Right atrium auricular region (tissue), 2 donors: Measurements from ENCODE around the gene CAMTA1. TPM values are rescaled to one million over a fixed set of nuclear protein-coding genes. Genes with fewer than 3 reads are reported as not detected.

Experiments
- DNase-seq: peaks from one replicate; pipeline ENCODE4 v3.0.0-alpha.2; 2019; ENCODE audit warnings: low spot score
- H3K27ac ChIP-seq, 2 donors: fragments of 200-600 bp; sonication (generic); 1 replicate in 1 of 2; 2 replicates in 1 of 2; pipeline ENCODE4 v1.5.1; 2016 to 2019
- H3K27me3 ChIP-seq, 2 donors: fragments of 200-600 bp; sonication (generic); one replicate each; pipeline versions ENCODE4 v1.5.1 to v1.6.0; 2017 to 2019
- H3K36me3 ChIP-seq: fragments of 200-600 bp; sonication (generic); one replicate; pipeline ENCODE4 v1.5.1; 2016
- H3K4me1 ChIP-seq, 2 donors: fragments of 200-600 bp; sonication (generic); one replicate each; pipeline versions ENCODE4 v1.5.1 to v1.6.0; 2017 to 2019
- H3K4me3 ChIP-seq, 2 donors: fragments of 200-600 bp; sonication (generic); 1 replicate in 1 of 2; 2 replicates in 1 of 2; pipeline ENCODE4 v1.5.1; 2017 to 2019; ENCODE audit warnings: mild to moderate bottlenecking in 1 of 2, moderate library complexity in 1 of 2
- H3K9me3 ChIP-seq, 2 donors: fragments of 200-600 bp; sonication (generic); one replicate each; pipeline ENCODE4 v1.5.1; 2019
- CTCF ChIP-seq, 2 donors: fragments of 200-600 bp; sonication (generic); IDR thresholded peaks; one replicate each; pipeline ENCODE4 v1.5.1; 2019; ENCODE audit warnings: antibody characterized with exemption in 2 of 2
- total RNA-seq, 2 donors: library from RNA; depleted of rRNA; stranded (reverse); fragments of >200 nt; gene quantifications; one replicate each; pipeline ENCODE4 v1.1.0, GENCODE V29; 2016

CAMTA1 gene
- total RNA-seq, 2 donors from 2014 or later, result 132 to 190 TPM

GRCh38 chr1:7561331-7561921, 776.2 kb downstream of the CAMTA1 start:
- no peak overlapping the region for H3K4me3 ChIP-seq
- DNase-seq, result no peak
- H3K36me3 ChIP-seq, result no peaks in the 10 kb centered on the region
- peaks cover 0 to 38% of the 10 kb centered on the region in 2 donors for H3K4me1 ChIP-seq
- H3K27me3 ChIP-seq, result no peaks in the 10 kb centered on the region
- H3K9me3 ChIP-seq, result no peaks in the 10 kb centered on the region
- H3K27ac ChIP-seq, result peak overlapping the region; percentile 42 to 45
- peak in 1 of 2 donors; percentile 49 for TF ChIP-seq CTCF (IDR thresholded peaks at IDR 0.05)

GRCh38 chr1:7561936-7562728, 776.9 kb downstream of the CAMTA1 start:
- Histone ChIP-seq H3K4me1 (peaks cover 0 to 35% of the 10 kb centered on the region in 2 donors), H3K27me3 (no peaks in the 10 kb centered on the region), H3K9me3 (no peaks in the 10 kb centered on the region), H3K27ac (peak overlapping the region; percentile 42 to 45), H3K36me3 (no peaks in the 10 kb centered on the region), H3K4me3 (no peak overlapping the region)
- no peak for TF ChIP-seq CTCF (IDR thresholded peaks at IDR 0.05)
- no peak for DNase-seq

- no peak for DNase-seq
- no peak overlapping the region for H3K4me3 ChIP-seq
- no peaks in the 10 kb centered on the region for H3K36me3 ChIP-seq
- TF ChIP-seq CTCF (IDR thresholded peaks at IDR 0.05), result no peak
- peaks cover 0 to 27% of the 10 kb centered on the region in 2 donors for H3K4me1 ChIP-seq
- no peaks in the 10 kb centered on the region for H3K27me3 ChIP-seq
- H3K27ac ChIP-seq, result peak overlapping the region; percentile 11 to 45
- no peaks in the 10 kb centered on the region for H3K9me3 ChIP-seq
Observed at GRCh38 chr1:7562729-7563605, 777.7 kb downstream of the CAMTA1 start.

- Histone ChIP-seq H3K27me3 (no peaks in the 10 kb centered on the region), H3K4me3 (no peak overlapping the region), H3K9me3 (no peaks in the 10 kb centered on the region), H3K27ac (no peak overlapping the region), H3K36me3 (no peaks in the 10 kb centered on the region), H3K4me1 (peaks cover 0 to 15% of the 10 kb centered on the region in 2 donors)
- TF ChIP-seq CTCF (IDR thresholded peaks at IDR 0.05), result no peak
- DNase-seq, result no peak
Observed at GRCh38 chr1:7564137-7564536, 778.9 kb downstream of the CAMTA1 start.

- no peaks in the 10 kb centered on the region for H3K36me3 ChIP-seq
- peaks cover 0 to 15% of the 10 kb centered on the region in 2 donors for H3K4me1 ChIP-seq
- H3K27me3 ChIP-seq, result no peaks in the 10 kb centered on the region
- no peak overlapping the region for H3K27ac ChIP-seq
- no peak for DNase-seq
- no peak overlapping the region for H3K4me3 ChIP-seq
- no peak for TF ChIP-seq CTCF (IDR thresholded peaks at IDR 0.05)
- no peaks in the 10 kb centered on the region for H3K9me3 ChIP-seq
Observed at GRCh38 chr1:7565099-7565750, 780.0 kb downstream of the CAMTA1 start.
